Suppressor macrophage (primary cell): ENCODE measurements around the gene GOLPH3L.
A peak's percentile ranks its signal among the peaks of the same experiment; 100 is the strongest.
"Not testable (repeated sequence)": the region's sequence is repeated elsewhere in the genome, so short reads cannot be mapped to it uniquely, and the experiment has no call there.

ENCODE experiments used
- DNase-seq, 4 experiments: peaks; one replicate each; pipeline ENCODE4 v3.0.0-alpha.2; 2020 to 2022

Gene GOLPH3L

GRCh38 chr1:150615346-150616201 lies 81.4 kb downstream of the GOLPH3L start:
- peak in 1 of 4 experiments; percentile 17 for DNase-seq

- peak; percentile 78 to 97 (median 88) for DNase-seq
Measured at GRCh38 chr1:150613061-150613920, 83.7 kb downstream of the GOLPH3L start.

GRCh38 chr1:150612014-150612345 lies 85.0 kb downstream of the GOLPH3L start:
- DNase-seq = no peak

GRCh38 chr1:150610576-150610975 lies 86.4 kb downstream of the GOLPH3L start:
- DNase-seq = no peak

- DNase-seq = peak in 2 of 4 experiments; percentile 31 to 33
Measured at GRCh38 chr1:150609732-150610131, 87.2 kb downstream of the GOLPH3L start.

GRCh38 chr1:150606463-150607142 lies 90.4 kb downstream of the GOLPH3L start:
- no peak for DNase-seq

- not testable (repeated sequence) for DNase-seq
Measured at GRCh38 chr1:150605451-150605731, 91.6 kb downstream of the GOLPH3L start.

- DNase-seq = no peak
Measured at GRCh38 chr1:150604226-150604588, 92.7 kb downstream of the GOLPH3L start.

- no peak for DNase-seq
Measured at GRCh38 chr1:150603711-150604110, 93.2 kb downstream of the GOLPH3L start.

GRCh38 chr1:150602372-150602771 lies 94.6 kb downstream of the GOLPH3L start:
- not testable (repeated sequence) for DNase-seq

GRCh38 chr1:150601540-150601939 lies 95.4 kb downstream of the GOLPH3L start:
- DNase-seq = no peak

GRCh38 chr1:150598346-150598745 lies 98.6 kb downstream of the GOLPH3L start:
- not testable (repeated sequence) for DNase-seq

- no peak for DNase-seq
Measured at GRCh38 chr1:150596976-150597375, 100.0 kb downstream of the GOLPH3L start.
